T-cell (primary cell): ENCODE results near the gene CACNA1G. TPM values are rescaled to one million over a fixed set of nuclear protein-coding genes. Genes with fewer than 3 reads are reported as not detected.

Source experiments
- ATAC-seq, 4 experiments: fragments of 200-7000 bp in 3 of 4; fragments of 150-1000 bp in 1 of 4; cut with Tn5 transposase; replicated peaks in 1 of 4; 1 replicate in 3 of 4; 2 replicates in 1 of 4; pipeline ENCODE4 v1.10.0; 2021; ENCODE audit warnings: moderate library complexity in 3 of 4, mild to moderate bottlenecking in 2 of 4, moderate number of reproducible peaks in 1 of 4
- CTCF ChIA-PET, 2 donors: fragments of 300-600 bp; sonication (Branson Sonifier 250); formaldehyde crosslinking; loops; one replicate each; lab custom pipeline; 2022; ENCODE audit warnings: antibody characterized with exemption in 2 of 2; lab: Charles Lee
- POLR2A ChIA-PET, 2 donors: fragments of 300-600 bp; sonication (Branson Sonifier 250); formaldehyde crosslinking; loops; one replicate each; lab custom pipeline; 2022; ENCODE audit warnings: antibody characterized with exemption in 2 of 2; lab: Charles Lee
- DNase-seq, 35 experiments: peaks; one replicate each; pipeline versions ENCODE4 v3.0.0 to v3.0.0-alpha.2; 2013 to 2023
- H3K27ac ChIP-seq: one replicate; pipeline ENCODE4 v1.5.1; 2013; ENCODE audit warnings: low read length
- H3K27me3 ChIP-seq, 2 experiments: replicated peaks in 1 of 2; 1 replicate in 1 of 2; 2 replicates in 1 of 2; pipeline versions ENCODE4 v1.6.1 to v1.7.0; 2013; ENCODE audit warnings: low read length in 1 of 2, mixed read lengths in 1 of 2; ENCODE audit not compliant: control insufficient read depth in 2 of 2, insufficient read depth in 2 of 2; ENCODE audit errors: extremely low read depth in 1 of 2
- H3K36me3 ChIP-seq, 2 donors: 1 replicate in 1 of 2; 2 replicates in 1 of 2; pipeline versions ENCODE4 v1.6.1 to v1.7.0; 2013; ENCODE audit warnings: low read length in 1 of 2; ENCODE audit not compliant: control insufficient read depth in 2 of 2, insufficient read depth in 1 of 2; ENCODE audit errors: extremely low read depth in 1 of 2
- H3K4me1 ChIP-seq, 2 experiments: 1 replicate in 1 of 2; 2 replicates in 1 of 2; pipeline versions ENCODE4 v1.6.1 to v1.7.0; 2013; ENCODE audit warnings: low read length in 2 of 2, mixed read lengths in 1 of 2; ENCODE audit not compliant: insufficient read depth in 2 of 2, control insufficient read depth in 1 of 2; ENCODE audit errors: extremely low read depth in 1 of 2
- H3K4me3 ChIP-seq, 2 donors: 1 replicate in 1 of 2; 2 replicates in 1 of 2; pipeline versions ENCODE4 v1.5.1 to v1.7.0; 2013; ENCODE audit warnings: mild to moderate bottlenecking in 2 of 2, low read length in 1 of 2, moderate library complexity in 1 of 2; ENCODE audit not compliant: control insufficient read depth in 1 of 2; ENCODE audit errors: extremely low read depth in 1 of 2
- H3K9me3 ChIP-seq: 2 replicates; pipeline ENCODE4 v1.7.0; 2013
- H3K27ac Mint-ChIP-seq, 2 donors: one replicate each; pipeline ENCODE4 v1.8.0; 2020 to 2021; ENCODE audit warnings: mild to moderate bottlenecking in 2 of 2, mixed read lengths in 2 of 2
- H3K27me3 Mint-ChIP-seq, 2 donors: one replicate each; pipeline ENCODE4 v1.8.0; 2021 to 2022; ENCODE audit warnings: mixed read lengths in 2 of 2
- H3K36me3 Mint-ChIP-seq: one replicate; pipeline ENCODE4 v1.8.0; 2021; ENCODE audit warnings: mixed read lengths
- H3K4me1 Mint-ChIP-seq, 3 donors: one replicate each; pipeline ENCODE4 v1.8.0; 2020 to 2022; ENCODE audit warnings: mixed read lengths in 3 of 3, mild to moderate bottlenecking in 1 of 3
- H3K4me3 Mint-ChIP-seq, 3 donors: one replicate each; pipeline ENCODE4 v1.8.0; 2020 to 2022; ENCODE audit warnings: mild to moderate bottlenecking in 3 of 3, mixed read lengths in 3 of 3, moderate library complexity in 3 of 3
- H3K9me3 Mint-ChIP-seq, 3 donors: one replicate each; pipeline ENCODE4 v1.8.0; 2020 to 2022; ENCODE audit warnings: mixed read lengths in 3 of 3
- WGBS: methylation state at CpG from one replicate; pipeline ENCODE4 v1.1.5; 2013; ENCODE audit warnings: missing lambda C conversion rate; ENCODE audit not compliant: insufficient coverage; 5-methylcytosine and 5-hydroxymethylcytosine counted together
- total RNA-seq, 35 experiments: library from RNA in 6 of 35; stranded (reverse) in 6 of 35; fragments of 120-200 nt in 1 of 35; gene quantifications; one replicate each; pipeline versions ENCODE4 v1.2.1 to v1.2.4 and lab custom pipeline; 2013 to 2026

CACNA1G gene
- total RNA-seq, 5 donors from 2014 or later (not counting 1 experiment from before 2014, with no cell fraction given): not detected

- ATAC-seq (no peak), DNase-seq (no peak)
- ChIA-PET POLR2A (no interaction called here), CTCF (interaction anchor here (0.6 to 0.7 kb wide), 2 partner anchors 11 to 287 kb away, joined by 3 read pairs; no protein-coding TSS in a partner anchor)
- Histone ChIP-seq H3K4me1 (no peaks in the 10 kb centered on the region), H3K36me3 (no peaks in the 10 kb centered on the region), H3K27ac (no peak overlapping the region), H3K27me3 (peaks cover 0 to 18% of the 10 kb centered on the region in 2 experiments), H3K4me3 (no peak overlapping the region), H3K9me3 (no peaks in the 10 kb centered on the region)
- H3K36me3 Mint-ChIP-seq: no peaks in the 10 kb centered on the region
- no peak overlapping the region for H3K4me3 Mint-ChIP-seq
- 85% methylated on average over 2 of the region's 2 CpGs for WGBS
- H3K27ac Mint-ChIP-seq: no peak overlapping the region
- H3K9me3 Mint-ChIP-seq: peaks cover 0 to 5% (median 0%) of the 10 kb centered on the region in 3 donors
- H3K27me3 Mint-ChIP-seq: peaks cover 14 to 15% of the 10 kb centered on the region in 2 donors
- H3K4me1 Mint-ChIP-seq: no peaks in the 10 kb centered on the region
These were observed 86.7 kb downstream of the CACNA1G start for GRCh38 chr17:50647187-50647586.

DNA sequence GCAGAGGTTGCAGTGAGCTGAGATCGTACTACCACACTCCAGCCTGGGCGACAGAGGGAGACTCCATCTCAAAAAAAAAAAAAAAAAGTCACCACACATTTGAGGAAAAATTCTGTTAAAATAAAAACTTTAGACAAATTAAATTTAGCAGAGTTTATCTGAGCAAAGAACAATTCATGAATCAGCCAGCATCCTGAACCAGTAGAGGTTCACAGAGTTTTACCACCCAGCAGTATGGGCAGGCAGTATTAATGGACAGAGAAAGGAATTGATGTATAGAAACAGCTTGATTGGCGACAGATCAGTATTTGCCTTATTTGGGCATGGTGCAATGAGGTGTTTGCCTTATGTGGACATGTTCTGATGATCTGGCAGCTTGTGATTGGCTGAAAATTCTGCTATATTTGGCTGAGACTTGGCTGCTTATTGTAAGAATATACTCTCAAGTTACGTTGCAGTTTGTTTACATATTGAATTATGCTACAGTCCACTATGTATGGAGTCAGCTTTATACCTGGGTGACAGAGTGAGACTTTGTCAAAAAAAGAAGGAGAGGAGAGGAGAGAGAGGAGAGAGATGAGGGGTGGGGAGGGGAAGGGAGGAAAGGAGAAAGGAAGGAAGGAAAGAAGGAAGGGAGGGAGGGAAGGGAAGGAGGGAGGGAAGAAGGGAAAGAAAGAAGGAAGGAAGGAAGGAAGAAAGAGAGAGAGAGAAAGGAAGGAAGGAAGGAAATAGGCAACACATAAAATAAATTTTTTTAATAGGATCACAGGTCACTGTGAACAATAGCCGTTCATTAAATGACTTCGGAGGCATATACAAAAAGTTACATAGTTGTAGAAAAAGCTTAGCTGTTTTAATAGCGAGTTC, 88.8 kb downstream of the CACNA1G start:
- Histone ChIP-seq H3K27me3 (peaks cover 0 to 4% of the 10 kb centered on the region in 2 experiments), H3K36me3 (no peaks in the 10 kb centered on the region), H3K27ac (no peak overlapping the region), H3K4me1 (no peaks in the 10 kb centered on the region), H3K9me3 (no peaks in the 10 kb centered on the region), H3K4me3 (no peak overlapping the region)
- ChIA-PET CTCF (interaction anchor here (0.5 to 0.6 kb wide), 2 partner anchors 177 to 251 kb away, joined by 3 read pairs; no protein-coding TSS in a partner anchor), POLR2A (interaction anchor here in 1 of 2 donors (0.7 kb wide), 1 partner anchor 807 kb away, joined by 6 read pairs; no protein-coding TSS in a partner anchor)
- DNase-seq: no peak
- no peak for ATAC-seq
- Mint-ChIP-seq H3K36me3 (no peaks in the 10 kb centered on the region), H3K4me1 (no peaks in the 10 kb centered on the region), H3K9me3 (peaks cover 0 to 5% (median 0%) of the 10 kb centered on the region in 3 donors), H3K4me3 (no peak overlapping the region), H3K27ac (no peak overlapping the region), H3K27me3 (peaks cover 8 to 9% of the 10 kb centered on the region in 2 donors)
- 74% methylated on average over 4 of the region's 7 CpGs for whole genome bisulfite sequencing

- ChIA-PET POLR2A (no interaction called here), CTCF (interaction anchor here in 1 of 2 donors (0.7 kb wide), 1 partner anchor 18 kb away, joined by 3 read pairs; no protein-coding TSS in a partner anchor)
- H3K4me3 ChIP-seq: no peak overlapping the region
- Mint-ChIP-seq H3K27ac (no peak overlapping the region), H3K9me3 (peaks cover 0 to 5% (median 0%) of the 10 kb centered on the region in 3 donors), H3K36me3 (no peaks in the 10 kb centered on the region), H3K27me3 (peaks cover 3 to 5% of the 10 kb centered on the region in 2 donors), H3K4me1 (no peaks in the 10 kb centered on the region), H3K4me3 (no peak overlapping the region)
- H3K9me3 ChIP-seq: no peaks in the 10 kb centered on the region
- H3K36me3 ChIP-seq: no peaks in the 10 kb centered on the region
- H3K27me3 ChIP-seq: peaks cover 0 to 9% of the 10 kb centered on the region in 2 experiments
- H3K27ac ChIP-seq: no peak overlapping the region
- ATAC-seq (no peak), DNase-seq (no peak)
- no peaks in the 10 kb centered on the region for H3K4me1 ChIP-seq
- no CpG with 5 or more reads among the region's 2 CpGs for WGBS
These were observed 91.1 kb downstream of the CACNA1G start for GRCh38 chr17:50651661-50652060.

- H3K4me1 ChIP-seq: no peaks in the 10 kb centered on the region
- Mint-ChIP-seq H3K4me3 (no peak overlapping the region), H3K36me3 (no peaks in the 10 kb centered on the region), H3K4me1 (no peaks in the 10 kb centered on the region), H3K27me3 (peaks cover 0 to 6% of the 10 kb centered on the region in 2 donors), H3K27ac (no peak overlapping the region), H3K9me3 (peaks cover 0 to 5% (median 0%) of the 10 kb centered on the region in 3 donors)
- no peaks in the 10 kb centered on the region for H3K36me3 ChIP-seq
- H3K9me3 ChIP-seq: no peaks in the 10 kb centered on the region
- ChIA-PET POLR2A (interaction anchor here in 1 of 2 donors (0.6 kb wide), 1 partner anchor 208 kb away, joined by 3 read pairs; no protein-coding TSS in a partner anchor), CTCF (no interaction called here)
- WGBS: 61% methylated on average over 2 of the region's 3 CpGs
- no peak overlapping the region for H3K27ac ChIP-seq
- ATAC-seq (no peak), DNase-seq (no peak)
- no peak overlapping the region for H3K4me3 ChIP-seq
- peaks cover 0 to 17% of the 10 kb centered on the region in 2 experiments for H3K27me3 ChIP-seq
These were observed 93.2 kb downstream of the CACNA1G start for GRCh38 chr17:50653738-50654137.

DNA sequence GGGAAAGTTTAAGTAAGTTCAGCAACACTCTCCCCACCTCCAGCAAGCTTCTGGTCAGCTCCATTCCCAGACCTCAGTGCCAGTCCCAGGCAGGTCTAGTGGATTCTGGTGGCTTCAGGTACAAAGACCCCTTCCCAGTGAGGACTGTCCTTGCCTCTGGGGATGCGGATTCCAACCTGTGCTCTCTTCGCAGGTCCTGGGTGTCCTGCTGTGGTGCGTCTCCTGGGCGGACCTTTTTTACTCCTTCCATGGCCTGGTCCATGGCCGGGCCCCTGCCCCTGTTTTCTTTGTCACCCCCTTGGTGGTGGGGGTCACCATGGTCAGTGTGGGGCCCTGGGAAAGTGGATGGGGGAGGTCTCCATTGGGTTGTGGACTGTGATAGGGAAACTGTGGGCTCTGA, 96.0 kb downstream of the CACNA1G start:
- H3K4me3 Mint-ChIP-seq: no peak overlapping the region
- Histone ChIP-seq H3K4me3 (no peak overlapping the region), H3K27ac (no peak overlapping the region), H3K4me1 (no peaks in the 10 kb centered on the region), H3K9me3 (no peaks in the 10 kb centered on the region), H3K36me3 (no peaks in the 10 kb centered on the region), H3K27me3 (peaks cover 0 to 28% of the 10 kb centered on the region in 2 experiments)
- H3K27me3 Mint-ChIP-seq: peaks cover 0 to 10% of the 10 kb centered on the region in 2 donors
- no peaks in the 10 kb centered on the region for H3K36me3 Mint-ChIP-seq
- H3K4me1 Mint-ChIP-seq: peaks cover 2 to 6% (median 5%) of the 10 kb centered on the region in 3 donors
- ChIA-PET POLR2A (no interaction called here), CTCF (no interaction called here)
- H3K27ac Mint-ChIP-seq: no peak overlapping the region
- 88% methylated on average over 2 of the region's 5 CpGs for WGBS
- ATAC-seq (no peak), DNase-seq (no peak)
- H3K9me3 Mint-ChIP-seq: peaks cover 0 to 5% (median 0%) of the 10 kb centered on the region in 3 donors

- H3K27ac Mint-ChIP-seq: no peak overlapping the region
- ChIA-PET POLR2A (no interaction called here), CTCF (no interaction called here)
- Histone ChIP-seq H3K9me3 (no peaks in the 10 kb centered on the region), H3K4me3 (no peak overlapping the region), H3K27ac (no peak overlapping the region), H3K36me3 (no peaks in the 10 kb centered on the region), H3K4me1 (peaks cover 0 to 3% of the 10 kb centered on the region in 2 experiments), H3K27me3 (peaks cover 0 to 32% of the 10 kb centered on the region in 2 experiments)
- WGBS: 96% methylated on average over 4 of the region's 7 CpGs
- no peak overlapping the region for H3K4me3 Mint-ChIP-seq
- peaks cover 0 to 10% of the 10 kb centered on the region in 2 donors for H3K27me3 Mint-ChIP-seq
- no peaks in the 10 kb centered on the region for H3K36me3 Mint-ChIP-seq
- peaks cover 0 to under 1% (median 0%) of the 10 kb centered on the region in 3 donors for H3K9me3 Mint-ChIP-seq
- no peak for DNase-seq
- H3K4me1 Mint-ChIP-seq: peaks cover 6 to 12% (median 9%) of the 10 kb centered on the region in 3 donors
- ATAC-seq: no peak
These were observed 96.5 kb downstream of the CACNA1G start for GRCh38 chr17:50657054-50657453.
